Measurements from ENCODE around the gene GGA1.

Gene GGA1

DNA sequence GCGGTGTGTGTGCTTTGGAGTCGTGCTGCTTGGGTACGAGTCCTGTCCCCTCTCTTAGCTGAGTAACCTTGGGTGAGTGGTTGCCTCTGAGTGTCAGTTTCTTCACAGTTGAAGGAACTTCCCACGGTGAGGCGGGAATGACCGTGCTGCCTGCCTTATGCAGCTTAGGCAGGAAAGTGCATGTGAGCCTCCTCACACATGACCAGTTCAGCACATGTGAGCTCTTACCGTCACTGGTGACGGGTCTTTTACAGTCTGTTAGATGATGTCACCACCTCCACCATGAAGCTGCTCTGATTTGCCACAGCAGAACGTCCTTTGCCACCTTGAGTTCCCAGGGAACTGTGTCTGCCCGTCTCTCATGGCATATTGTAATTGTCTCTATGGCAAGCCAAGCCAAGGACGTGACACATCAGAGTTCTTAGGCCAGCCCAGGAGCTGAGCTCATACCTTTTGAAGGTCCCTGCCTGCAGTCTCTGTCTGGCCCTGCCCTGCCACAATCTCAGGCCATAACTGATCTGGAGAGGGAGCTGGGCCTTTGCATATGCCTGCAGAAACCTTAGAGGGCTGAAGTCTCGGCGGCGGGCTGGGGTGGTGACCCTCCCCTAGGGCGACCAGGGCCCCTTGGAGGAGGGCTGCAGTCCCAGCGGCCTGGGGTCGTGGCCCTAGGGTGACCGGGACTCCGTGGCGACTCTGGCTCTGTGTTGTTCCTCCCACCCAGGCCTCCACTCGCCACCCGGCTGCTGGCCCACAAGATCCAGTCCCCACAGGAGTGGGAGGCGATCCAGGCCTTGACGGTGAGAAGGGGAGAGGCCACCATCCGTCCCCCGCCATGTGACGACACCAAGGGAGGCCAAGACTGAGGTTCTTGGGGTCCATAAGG, 7.8 kb downstream of the GGA1 start:
- Histone ChIP-seq H4K20me1 (ENCODE audit: insufficient read depth, low read length) (peaks cover 9% of the 10 kb centered on the region), H3K4me2 (ENCODE audit: insufficient read depth, low read length) (no peak overlapping the region), H3K27me3 (ENCODE audit: insufficient read depth, low read length, poor library complexity) (no peaks in the 10 kb centered on the region), H3K9ac (ENCODE audit: low read depth, low read length) (no peak overlapping the region), H3K36me3 (ENCODE audit: insufficient read depth, low read length) (peaks cover 65% of the 10 kb centered on the region), H3K79me2 (ENCODE audit: insufficient read depth, low read length) (peaks cover 11% of the 10 kb centered on the region), H2AFZ (ENCODE audit: low read depth, low read length) (no peak overlapping the region), H3K9me3 (ENCODE audit: insufficient read depth, low read length, severe bottlenecking) (no peaks in the 10 kb centered on the region), H3K27ac (ENCODE audit: low read length) (no peak overlapping the region), H3K4me3 (ENCODE audit: low read depth in 1 of 2, low read length in 2 of 2) (no peak overlapping the region), H3K4me1 (ENCODE audit: insufficient read depth, low read length) (peaks cover 2% of the 10 kb centered on the region)
- DNase-seq (no peak), ATAC-seq (ENCODE audit: insufficient read depth, low read depth) (no peak)
- TF ChIP-seq EZH2 (IDR thresholded peaks at IDR 0.05; ENCODE audit: borderline replicate concordance, low read depth, low read length, severe bottlenecking) = no peak
- TF ChIP-seq, protein P1, sequence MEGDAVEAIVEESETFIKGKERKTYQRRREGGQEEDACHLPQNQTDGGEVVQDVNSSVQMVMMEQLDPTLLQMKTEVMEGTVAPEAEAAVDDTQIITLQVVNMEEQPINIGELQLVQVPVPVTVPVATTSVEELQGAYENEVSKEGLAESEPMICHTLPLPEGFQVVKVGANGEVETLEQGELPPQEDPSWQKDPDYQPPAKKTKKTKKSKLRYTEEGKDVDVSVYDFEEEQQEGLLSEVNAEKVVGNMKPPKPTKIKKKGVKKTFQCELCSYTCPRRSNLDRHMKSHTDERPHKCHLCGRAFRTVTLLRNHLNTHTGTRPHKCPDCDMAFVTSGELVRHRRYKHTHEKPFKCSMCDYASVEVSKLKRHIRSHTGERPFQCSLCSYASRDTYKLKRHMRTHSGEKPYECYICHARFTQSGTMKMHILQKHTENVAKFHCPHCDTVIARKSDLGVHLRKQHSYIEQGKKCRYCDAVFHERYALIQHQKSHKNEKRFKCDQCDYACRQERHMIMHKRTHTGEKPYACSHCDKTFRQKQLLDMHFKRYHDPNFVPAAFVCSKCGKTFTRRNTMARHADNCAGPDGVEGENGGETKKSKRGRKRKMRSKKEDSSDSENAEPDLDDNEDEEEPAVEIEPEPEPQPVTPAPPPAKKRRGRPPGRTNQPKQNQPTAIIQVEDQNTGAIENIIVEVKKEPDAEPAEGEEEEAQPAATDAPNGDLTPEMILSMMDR (IDR thresholded peaks at IDR 0.05; ENCODE audit: borderline replicate concordance, extremely low read depth, low read length, poor library complexity, severe bottlenecking) = no peak

DNA sequence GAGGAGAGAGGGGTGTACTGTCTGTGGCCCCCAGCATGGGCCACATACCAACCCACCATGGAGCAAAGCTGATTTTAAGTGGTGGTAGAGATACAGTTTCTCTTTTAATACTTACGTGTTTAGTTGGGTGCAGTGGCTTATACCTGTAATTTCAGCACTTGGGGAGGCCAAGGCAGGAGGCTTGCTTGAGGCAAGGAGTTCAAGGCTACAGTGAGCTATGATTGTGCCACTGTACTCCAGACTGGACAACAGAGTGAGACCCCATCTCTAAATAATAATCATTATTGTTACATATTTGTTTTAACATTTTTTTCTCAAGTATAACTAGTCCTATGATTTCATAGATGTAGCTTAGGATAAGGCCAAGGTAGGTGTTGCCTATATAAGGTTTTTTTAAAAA, 8.8 kb downstream of the GGA1 start:
- Histone ChIP-seq H3K27me3 (ENCODE audit: insufficient read depth, low read length, poor library complexity) (no peaks in the 10 kb centered on the region), H3K4me2 (ENCODE audit: insufficient read depth, low read length) (no peak overlapping the region), H3K4me3 (ENCODE audit: low read depth in 1 of 2, low read length in 2 of 2) (no peak overlapping the region), H3K36me3 (ENCODE audit: insufficient read depth, low read length) (peaks cover 66% of the 10 kb centered on the region), H4K20me1 (ENCODE audit: insufficient read depth, low read length) (peaks cover 7% of the 10 kb centered on the region), H3K27ac (ENCODE audit: low read length) (no peak overlapping the region), H3K9ac (ENCODE audit: low read depth, low read length) (no peak overlapping the region), H3K79me2 (ENCODE audit: insufficient read depth, low read length) (peaks cover 5% of the 10 kb centered on the region), H3K4me1 (ENCODE audit: insufficient read depth, low read length) (no peaks in the 10 kb centered on the region), H3K9me3 (ENCODE audit: insufficient read depth, low read length, severe bottlenecking) (no peaks in the 10 kb centered on the region), H2AFZ (ENCODE audit: low read depth, low read length) (no peak overlapping the region)
- TF ChIP-seq, protein P1 (IDR thresholded peaks at IDR 0.05; ENCODE audit: borderline replicate concordance, extremely low read depth, low read length, poor library complexity, severe bottlenecking) = no peak
- TF ChIP-seq EZH2 (IDR thresholded peaks at IDR 0.05; ENCODE audit: borderline replicate concordance, low read depth, low read length, severe bottlenecking) = no peak
- DNase-seq (no peak), ATAC-seq (ENCODE audit: insufficient read depth, low read depth) (no peak)

DNA sequence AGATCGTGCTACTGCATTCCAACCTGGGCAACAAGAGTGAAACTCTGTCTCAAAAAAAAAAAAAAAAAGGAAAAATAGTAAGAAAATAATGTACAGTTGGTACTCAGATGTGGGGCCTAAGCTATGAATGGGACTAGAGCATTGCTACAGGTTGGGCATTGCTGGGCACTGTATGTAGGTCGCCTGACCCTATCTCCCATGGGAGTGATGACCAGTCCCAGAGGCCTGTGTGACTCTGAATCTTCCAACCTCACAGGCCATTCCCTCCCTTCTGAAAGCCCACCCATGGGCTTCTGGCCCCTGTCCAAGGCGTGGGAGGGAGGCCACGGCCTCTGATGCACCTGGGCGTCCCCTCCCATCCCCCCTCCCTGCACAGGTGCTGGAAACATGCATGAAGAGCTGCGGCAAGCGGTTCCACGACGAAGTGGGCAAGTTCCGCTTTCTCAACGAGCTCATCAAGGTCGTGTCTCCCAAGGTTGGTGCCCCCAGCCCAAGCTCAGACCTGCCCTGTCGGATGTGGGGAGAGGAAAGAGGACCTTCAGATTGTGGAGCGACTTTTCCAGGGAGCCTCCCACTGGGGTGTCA, 9.5 kb downstream of the GGA1 start:
- no peaks in the 10 kb centered on the region for H3K4me1 ChIP-seq (ENCODE audit: insufficient read depth, low read length)
- H2AFZ ChIP-seq (ENCODE audit: low read depth, low read length) = no peak overlapping the region
- no peak for TF ChIP-seq EZH2 (IDR thresholded peaks at IDR 0.05; ENCODE audit: borderline replicate concordance, low read depth, low read length, severe bottlenecking)
- TF ChIP-seq, protein P1 (IDR thresholded peaks at IDR 0.05; ENCODE audit: borderline replicate concordance, extremely low read depth, low read length, poor library complexity, severe bottlenecking) = no peak
- no peak for DNase-seq
- no peak for ATAC-seq (ENCODE audit: insufficient read depth, low read depth)
- H3K9me3 ChIP-seq (ENCODE audit: insufficient read depth, low read length, severe bottlenecking) = no peaks in the 10 kb centered on the region
- peaks cover 70% of the 10 kb centered on the region for H3K36me3 ChIP-seq (ENCODE audit: insufficient read depth, low read length)
- no peak overlapping the region for H3K4me3 ChIP-seq (ENCODE audit: low read depth in 1 of 2, low read length in 2 of 2)
- H3K4me2 ChIP-seq (ENCODE audit: insufficient read depth, low read length) = no peak overlapping the region
- no peaks in the 10 kb centered on the region for H3K79me2 ChIP-seq (ENCODE audit: insufficient read depth, low read length)
- no peak overlapping the region for H3K9ac ChIP-seq (ENCODE audit: low read depth, low read length)
- H4K20me1 ChIP-seq (ENCODE audit: insufficient read depth, low read length) = peaks cover 5% of the 10 kb centered on the region
- H3K27ac ChIP-seq (ENCODE audit: low read length) = no peak overlapping the region
- no peaks in the 10 kb centered on the region for H3K27me3 ChIP-seq (ENCODE audit: insufficient read depth, low read length, poor library complexity)

Measured in DND-41 (cell line).